SK-N-SH treated with all-trans-retinoic acid at 6 μM for 48 hours (cell line): ENCODE measurements around the gene CEP131.

ENCODE experiments used
- ATAC-seq: fragments of 200-7000 bp; cut with Tn5 transposase; 3 replicates; pipeline ENCODE4 v1.9.1; 2020; ENCODE audit warnings: mild to moderate bottlenecking, moderate library complexity
- ARNTL ChIP-seq: fragments of 450-650 bp; formaldehyde crosslinking; IDR thresholded peaks from 2 replicates; pipeline ENCODE4 v1.5.0; 2020; ENCODE audit warnings: low read depth, mild to moderate bottlenecking, moderate library complexity, borderline replicate concordance
- BACH2 ChIP-seq: fragments of 250-450 bp; sonication (Bioruptor Pico); IDR thresholded peaks from 2 replicates; pipeline ENCODE4 v1.9.0; 2021; ENCODE audit warnings: mild to moderate bottlenecking, borderline replicate concordance
- CSDC2 ChIP-seq: fragments of 250-450 bp; sonication (Bioruptor Pico); IDR thresholded peaks from 2 replicates; pipeline ENCODE4 v1.5.0; 2020; ENCODE audit warnings: mild to moderate bottlenecking, moderate library complexity
- ESRRG ChIP-seq: fragments of 250-450 bp; sonication (Bioruptor Pico); IDR thresholded peaks from 2 replicates; pipeline ENCODE4 v1.6.1; 2021; ENCODE audit warnings: mild to moderate bottlenecking
- GLIS3 ChIP-seq: fragments of 250-450 bp; sonication (Bioruptor Pico); IDR thresholded peaks from 2 replicates; pipeline ENCODE4 v1.5.0; 2020; ENCODE audit warnings: mild to moderate bottlenecking, moderate library complexity
- ISL1 ChIP-seq: fragments of 250-450 bp; sonication (Bioruptor Pico); IDR thresholded peaks from 2 replicates; pipeline ENCODE4 v2.1.2; 2022; ENCODE audit warnings: mild to moderate bottlenecking, moderate library complexity
- OSR1 ChIP-seq: fragments of 250-450 bp; sonication (Bioruptor Pico); IDR thresholded peaks from 2 replicates; pipeline ENCODE4 v1.8.0; 2022; ENCODE audit warnings: moderate library complexity, mild to moderate bottlenecking, inconsistent platforms
- PATZ1 ChIP-seq: fragments of 250-450 bp; sonication (Bioruptor Pico); IDR thresholded peaks from 2 replicates; pipeline ENCODE4 v1.8.0; 2020; ENCODE audit warnings: mild to moderate bottlenecking, moderate library complexity, borderline replicate concordance
- PPARA ChIP-seq: fragments of 250-450 bp; sonication (Bioruptor Pico); IDR thresholded peaks from 2 replicates; pipeline ENCODE4 v1.5.0; 2020; ENCODE audit warnings: mild to moderate bottlenecking, borderline replicate concordance
- RARB ChIP-seq: fragments of 250-450 bp; sonication (Bioruptor Pico); IDR thresholded peaks from 2 replicates; pipeline ENCODE4 v1.8.0; 2021; ENCODE audit warnings: mild to moderate bottlenecking, moderate library complexity
- SNAI2 ChIP-seq: fragments of 250-450 bp; sonication (Bioruptor Pico); IDR thresholded peaks from 2 replicates; pipeline ENCODE4 v1.5.0; 2020; ENCODE audit warnings: mild to moderate bottlenecking, moderate library complexity
- TCF4 ChIP-seq: fragments of 250-450 bp; sonication (Bioruptor Pico); IDR thresholded peaks from 2 replicates; pipeline ENCODE4 v1.8.0; 2021; ENCODE audit warnings: mild to moderate bottlenecking, moderate library complexity, borderline replicate concordance
- TOX ChIP-seq: fragments of 250-450 bp; sonication (Bioruptor Pico); IDR thresholded peaks from 2 replicates; pipeline ENCODE4 v1.8.0; 2021; ENCODE audit warnings: mild to moderate bottlenecking, moderate library complexity, borderline replicate concordance
- ZC3H10 ChIP-seq: fragments of 250-450 bp; sonication (Bioruptor Pico); IDR thresholded peaks from 2 replicates; pipeline ENCODE4 v1.5.1; 2021; ENCODE audit warnings: mild to moderate bottlenecking, moderate library complexity
- ZFP3 ChIP-seq: fragments of 250-450 bp; sonication (Bioruptor Pico); IDR thresholded peaks from 2 replicates; pipeline ENCODE4 v1.5.0; 2020; ENCODE audit warnings: mild to moderate bottlenecking, moderate library complexity
- ZFP30 ChIP-seq: fragments of 450-650 bp; formaldehyde crosslinking; IDR thresholded peaks from 2 replicates; pipeline ENCODE4 v1.5.0; 2022; ENCODE audit warnings: mild to moderate bottlenecking, moderate library complexity
- ZNF565 ChIP-seq: fragments of 450-650 bp; formaldehyde crosslinking; conservative IDR thresholded peaks from 2 replicates; pipeline ENCODE4 v1.5.0; 2020; ENCODE audit warnings: low read depth, mild to moderate bottlenecking, moderate library complexity
- ZNF70 ChIP-seq: fragments of 450-650 bp; formaldehyde crosslinking; IDR thresholded peaks from 2 replicates; pipeline ENCODE4 v1.5.0; 2020; ENCODE audit warnings: mild to moderate bottlenecking, moderate library complexity
- TF ChIP-seq, protein P1 (sequence below): fragments of 250-450 bp; sonication (Bioruptor Pico); IDR thresholded peaks from 2 replicates; pipeline ENCODE4 v1.5.1; 2021; ENCODE audit warnings: mild to moderate bottlenecking, moderate library complexity
- TF ChIP-seq, protein P2 (sequence below): fragments of 250-450 bp; sonication (Bioruptor Pico); IDR thresholded peaks from 2 replicates; pipeline ENCODE4 v1.5.0; 2020; ENCODE audit warnings: mild to moderate bottlenecking, moderate library complexity
- TF ChIP-seq, protein P3 (sequence below): fragments of 250-450 bp; sonication (Bioruptor Pico); IDR thresholded peaks from 2 replicates; pipeline ENCODE4 v1.5.1; 2020; ENCODE audit warnings: low read depth, mild to moderate bottlenecking, moderate library complexity

Gene CEP131

DNA sequence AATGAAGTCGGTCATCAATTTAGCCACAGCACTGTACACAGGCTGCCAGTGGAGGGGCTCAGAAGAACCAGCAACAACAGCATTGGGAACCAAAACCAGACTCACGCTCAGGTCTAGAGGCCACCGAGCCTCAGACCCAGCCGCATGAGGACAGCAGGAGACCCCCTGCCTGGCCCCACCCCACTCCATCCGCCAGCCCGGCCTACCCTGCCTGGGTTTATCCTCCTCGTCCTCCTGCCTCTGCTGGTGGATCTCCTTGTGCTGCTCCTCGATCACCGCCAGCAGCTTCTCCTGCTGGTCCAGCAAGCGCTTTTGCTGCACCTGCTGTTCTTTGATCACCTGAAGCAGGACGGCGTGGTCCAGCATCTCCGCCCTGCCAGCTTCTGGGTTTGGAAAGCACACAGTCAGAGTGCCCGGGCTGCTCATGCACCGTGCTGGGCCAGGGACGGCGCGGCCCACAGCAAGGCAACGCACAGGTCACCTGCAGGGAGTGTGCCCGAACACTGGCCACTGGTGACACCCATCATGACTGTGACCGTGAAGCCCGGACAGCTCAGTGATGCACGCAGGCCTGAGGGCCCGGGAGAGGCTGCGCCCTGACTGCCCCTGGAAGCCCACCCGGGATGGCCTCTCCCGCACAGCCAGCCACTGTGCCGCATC, 24.0 kb upstream of the CEP131 start:
- no peak; the same call in 2 of the 3 replicates for ATAC-seq
- TF ChIP-seq PPARA (CRISPR knock-in tag) (no peak), TOX (CRISPR knock-in tag) (no peak), OSR1 (no peak), CSDC2 (CRISPR knock-in tag) (no peak), ESRRG (CRISPR knock-in tag) (no peak), GLIS3 (CRISPR knock-in tag) (no peak), PATZ1 (no peak), ZNF70 (CRISPR knock-in tag) (no peak), BACH2 (CRISPR knock-in tag) (no peak), ARNTL (no peak), RARB (CRISPR knock-in tag) (no peak), ZFP30 (CRISPR knock-in tag) (no peak), SNAI2 (CRISPR knock-in tag) (no peak), ZC3H10 (CRISPR knock-in tag) (no peak), ISL1 (CRISPR knock-in tag) (no peak), ZNF565 (CRISPR knock-in tag) (no peak)
- TF ChIP-seq, protein P1, sequence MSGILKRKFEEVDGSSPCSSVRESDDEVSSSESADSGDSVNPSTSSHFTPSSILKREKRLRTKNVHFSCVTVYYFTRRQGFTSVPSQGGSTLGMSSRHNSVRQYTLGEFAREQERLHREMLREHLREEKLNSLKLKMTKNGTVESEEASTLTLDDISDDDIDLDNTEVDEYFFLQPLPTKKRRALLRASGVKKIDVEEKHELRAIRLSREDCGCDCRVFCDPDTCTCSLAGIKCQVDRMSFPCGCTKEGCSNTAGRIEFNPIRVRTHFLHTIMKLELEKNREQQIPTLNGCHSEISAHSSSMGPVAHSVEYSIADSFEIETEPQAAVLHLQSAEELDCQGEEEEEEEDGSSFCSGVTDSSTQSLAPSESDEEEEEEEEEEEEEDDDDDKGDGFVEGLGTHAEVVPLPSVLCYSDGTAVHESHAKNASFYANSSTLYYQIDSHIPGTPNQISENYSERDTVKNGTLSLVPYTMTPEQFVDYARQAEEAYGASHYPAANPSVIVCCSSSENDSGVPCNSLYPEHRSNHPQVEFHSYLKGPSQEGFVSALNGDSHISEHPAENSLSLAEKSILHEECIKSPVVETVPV, result no peak
- TF ChIP-seq, protein P2, sequence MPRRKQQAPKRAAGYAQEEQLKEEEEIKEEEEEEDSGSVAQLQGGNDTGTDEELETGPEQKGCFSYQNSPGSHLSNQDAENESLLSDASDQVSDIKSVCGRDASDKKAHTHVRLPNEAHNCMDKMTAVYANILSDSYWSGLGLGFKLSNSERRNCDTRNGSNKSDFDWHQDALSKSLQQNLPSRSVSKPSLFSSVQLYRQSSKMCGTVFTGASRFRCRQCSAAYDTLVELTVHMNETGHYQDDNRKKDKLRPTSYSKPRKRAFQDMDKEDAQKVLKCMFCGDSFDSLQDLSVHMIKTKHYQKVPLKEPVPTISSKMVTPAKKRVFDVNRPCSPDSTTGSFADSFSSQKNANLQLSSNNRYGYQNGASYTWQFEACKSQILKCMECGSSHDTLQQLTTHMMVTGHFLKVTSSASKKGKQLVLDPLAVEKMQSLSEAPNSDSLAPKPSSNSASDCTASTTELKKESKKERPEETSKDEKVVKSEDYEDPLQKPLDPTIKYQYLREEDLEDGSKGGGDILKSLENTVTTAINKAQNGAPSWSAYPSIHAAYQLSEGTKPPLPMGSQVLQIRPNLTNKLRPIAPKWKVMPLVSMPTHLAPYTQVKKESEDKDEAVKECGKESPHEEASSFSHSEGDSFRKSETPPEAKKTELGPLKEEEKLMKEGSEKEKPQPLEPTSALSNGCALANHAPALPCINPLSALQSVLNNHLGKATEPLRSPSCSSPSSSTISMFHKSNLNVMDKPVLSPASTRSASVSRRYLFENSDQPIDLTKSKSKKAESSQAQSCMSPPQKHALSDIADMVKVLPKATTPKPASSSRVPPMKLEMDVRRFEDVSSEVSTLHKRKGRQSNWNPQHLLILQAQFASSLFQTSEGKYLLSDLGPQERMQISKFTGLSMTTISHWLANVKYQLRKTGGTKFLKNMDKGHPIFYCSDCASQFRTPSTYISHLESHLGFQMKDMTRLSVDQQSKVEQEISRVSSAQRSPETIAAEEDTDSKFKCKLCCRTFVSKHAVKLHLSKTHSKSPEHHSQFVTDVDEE, result no peak

GRCh38 chr17:81246343-81246670, 23.5 kb upstream of the CEP131 start:
- TF ChIP-seq ZNF70 (CRISPR knock-in tag) (no peak), ZNF565 (CRISPR knock-in tag) (no peak), ZC3H10 (CRISPR knock-in tag) (no peak), PATZ1 (no peak), TCF4 (no peak), ESRRG (CRISPR knock-in tag) (no peak), ZFP3 (CRISPR knock-in tag) (no peak)
- TF ChIP-seq, protein P1, result no peak
- TF ChIP-seq, protein P2, result no peak
- TF ChIP-seq, protein P3, sequence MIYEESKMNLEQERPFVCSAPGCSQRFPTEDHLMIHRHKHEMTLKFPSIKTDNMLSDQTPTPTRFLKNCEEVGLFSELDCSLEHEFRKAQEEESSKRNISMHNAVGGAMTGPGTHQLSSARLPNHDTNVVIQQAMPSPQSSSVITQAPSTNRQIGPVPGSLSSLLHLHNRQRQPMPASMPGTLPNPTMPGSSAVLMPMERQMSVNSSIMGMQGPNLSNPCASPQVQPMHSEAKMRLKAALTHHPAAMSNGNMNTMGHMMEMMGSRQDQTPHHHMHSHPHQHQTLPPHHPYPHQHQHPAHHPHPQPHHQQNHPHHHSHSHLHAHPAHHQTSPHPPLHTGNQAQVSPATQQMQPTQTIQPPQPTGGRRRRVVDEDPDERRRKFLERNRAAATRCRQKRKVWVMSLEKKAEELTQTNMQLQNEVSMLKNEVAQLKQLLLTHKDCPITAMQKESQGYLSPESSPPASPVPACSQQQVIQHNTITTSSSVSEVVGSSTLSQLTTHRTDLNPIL (CRISPR knock-in tag), result no peak
- peak; percentile 1; the same call in 1 of the 3 replicates for ATAC-seq
